HG03064 (cell line): Measurements from ENCODE around the gene ENKD1.

Experiments
- ATAC-seq: cut with Tn5 transposase; IDR thresholded peaks from one replicate; pipeline ENCODE4 v1.9.1; 2021; ENCODE audit warnings: low read depth; ENCODE audit not compliant: unreplicated experiment

The ENKD1 gene

GRCh38 chr16:67664258-67664657 is 2.3 kb downstream of the ENKD1 start:
- ATAC-seq: no peak

GRCh38 chr16:67663877-67664222 is 2.7 kb downstream of the ENKD1 start:
- ATAC-seq: no peak

GRCh38 chr16:67663151-67663876 is 3.2 kb downstream of the ENKD1 start:
- no peak for ATAC-seq

- no peak for ATAC-seq
Measured at GRCh38 chr16:67662653-67663010, 3.9 kb downstream of the ENKD1 start.

- ATAC-seq: no peak
Measured at GRCh38 chr16:67661886-67662652, 4.5 kb downstream of the ENKD1 start.

- no peak for ATAC-seq
Measured at GRCh38 chr16:67661101-67661761, 5.3 kb downstream of the ENKD1 start.

GRCh38 chr16:67660564-67661028 is 6.0 kb downstream of the ENKD1 start, which contains the start of gene PARD6A:
Gene PARD6A, plus strand, starts transcription at chr16:67660960. Its CDS starts 79 bp downstream, at chr16:67661039.
- ATAC-seq: peak; percentile 56

- peak; percentile 45 for ATAC-seq
Measured at GRCh38 chr16:67659675-67660563, 6.6 kb downstream of the ENKD1 start, which contains the start of gene ACD. Gene ACD, minus strand, starts transcription at chr16:67660260. Its CDS starts 40 bp downstream, at chr16:67660220.

GRCh38 chr16:67658849-67659674 is 7.5 kb downstream of the ENKD1 start:
- no peak for ATAC-seq

GRCh38 chr16:67657751-67658518 is 8.6 kb downstream of the ENKD1 start:
- no peak for ATAC-seq

- ATAC-seq: no peak
Measured at GRCh38 chr16:67657017-67657608, 9.4 kb downstream of the ENKD1 start.

GRCh38 chr16:67656344-67657016 is 10.1 kb downstream of the ENKD1 start:
- no peak for ATAC-seq

GRCh38 chr16:67655363-67655762 is 11.2 kb downstream of the ENKD1 start:
- ATAC-seq: no peak

GRCh38 chr16:67654403-67654911 is 12.1 kb downstream of the ENKD1 start:
- ATAC-seq: no peak

GRCh38 chr16:67653789-67654402 is 12.7 kb downstream of the ENKD1 start:
- no peak for ATAC-seq

- no peak for ATAC-seq
Measured at GRCh38 chr16:67653128-67653788, 13.3 kb downstream of the ENKD1 start.
